HepG2 (cell line): Measurements from ENCODE around the gene PLPP3. TPM values are rescaled to one million over a fixed set of nuclear protein-coding genes. Genes with fewer than 3 reads are reported as not detected.
A peak's percentile ranks its signal among the peaks of the same experiment; 100 is the strongest.

Source experiments
- CAMTA2 ChIP-seq: sonication (generic); formaldehyde crosslinking; IDR thresholded peaks from 2 replicates; pipeline ENCODE4 v1.4.0; 2020; ENCODE audit warnings: mild to moderate bottlenecking, missing genetic modification reagents, borderline replicate concordance
- DPF2 ChIP-seq: sonication (generic); formaldehyde crosslinking; IDR thresholded peaks from 2 replicates; pipeline ENCODE4 v1.4.0; 2020; ENCODE audit warnings: mild to moderate bottlenecking, low read depth, missing genetic modification reagents, borderline replicate concordance
- ELF4 ChIP-seq: sonication (generic); formaldehyde crosslinking; IDR thresholded peaks from 2 replicates; pipeline ENCODE4 v1.5.0; 2020; ENCODE audit warnings: missing genetic modification reagents, mild to moderate bottlenecking, moderate library complexity, borderline replicate concordance
- KDM5A ChIP-seq: fragments of 200-600 bp; sonication (generic); IDR thresholded peaks from 2 replicates; pipeline ENCODE4 v1.7.0; 2018; ENCODE audit warnings: antibody characterized with exemption, mild to moderate bottlenecking, low read length, borderline replicate concordance
- MAF1 ChIP-seq: sonication (generic); formaldehyde crosslinking; IDR thresholded peaks from 2 replicates; pipeline ENCODE4 v1.5.0; 2020; ENCODE audit warnings: missing genetic modification reagents, borderline replicate concordance
- PATZ1 ChIP-seq: sonication (generic); formaldehyde crosslinking; IDR thresholded peaks from 2 replicates; pipeline ENCODE4 v1.4.0; 2020; ENCODE audit warnings: missing genetic modification reagents
- REST ChIP-seq, 2 experiments: IDR thresholded peaks; 2 replicates each; pipeline ENCODE4 v1.6.1; 2011 to 2012; ENCODE audit warnings: low read length in 2 of 2, borderline replicate concordance in 1 of 2, low read depth in 1 of 2, mild to moderate bottlenecking in 1 of 2, moderate library complexity in 1 of 2
- SIN3B ChIP-seq: fragments of 150-350 bp; IDR thresholded peaks from 2 replicates; pipeline ENCODE4 v1.6.1; 2014; ENCODE audit warnings: low read length
- SMAD3 ChIP-seq: sonication (generic); formaldehyde crosslinking; IDR thresholded peaks from 2 replicates; pipeline ENCODE4 v1.4.0; 2020; ENCODE audit warnings: missing genetic modification reagents
- SP140L ChIP-seq: sonication (generic); formaldehyde crosslinking; IDR thresholded peaks from 2 replicates; pipeline ENCODE4 v1.4.0; 2020; ENCODE audit warnings: missing genetic modification reagents, borderline replicate concordance
- SPEN ChIP-seq: sonication (generic); formaldehyde crosslinking; IDR thresholded peaks from 2 replicates; pipeline ENCODE4 v1.5.1; 2020; ENCODE audit warnings: low read depth, mild to moderate bottlenecking, missing genetic modification reagents
- SYNCRIP ChIP-seq: fragments of 200-400 bp; formaldehyde crosslinking; IDR thresholded peaks from 2 replicates; pipeline ENCODE4 v1.6.1; 2018; ENCODE audit warnings: mild to moderate bottlenecking, low read depth, low read length; ENCODE audit not compliant: insufficient read depth
- TBL1XR1 ChIP-seq: fragments of 150-350 bp; IDR thresholded peaks from 2 replicates; pipeline ENCODE4 v1.6.1; 2014; ENCODE audit warnings: borderline replicate concordance, low read length; ENCODE audit not compliant: partially characterized antibody
- ZNF12 ChIP-seq: sonication (generic); formaldehyde crosslinking; IDR thresholded peaks from 2 replicates; pipeline ENCODE4 v1.5.0; 2020; ENCODE audit warnings: missing genetic modification reagents
- ZNF468 ChIP-seq: sonication (generic); formaldehyde crosslinking; IDR thresholded peaks from 2 replicates; pipeline ENCODE4 v1.8.0; 2022; ENCODE audit warnings: mild to moderate bottlenecking, moderate library complexity, missing genetic modification reagents
- ZNF703 ChIP-seq: sonication (generic); formaldehyde crosslinking; IDR thresholded peaks from 2 replicates; pipeline ENCODE4 v1.5.1; 2020; ENCODE audit warnings: missing genetic modification reagents, mild to moderate bottlenecking, moderate library complexity, borderline replicate concordance
- ZNF775 ChIP-seq: sonication (generic); formaldehyde crosslinking; IDR thresholded peaks from 2 replicates; pipeline ENCODE4 v1.4.0; 2020; ENCODE audit warnings: missing genetic modification reagents, mild to moderate bottlenecking, moderate library complexity, borderline replicate concordance
- ZNF883 ChIP-seq: sonication (generic); formaldehyde crosslinking; IDR thresholded peaks from 2 replicates; pipeline ENCODE4 v1.5.1; 2020; ENCODE audit warnings: mild to moderate bottlenecking, missing genetic modification reagents; ENCODE audit errors: not compliant biosample characterization
- polyA plus RNA-seq, 8 experiments: library from polyadenylated mRNA; depleted of rRNA in 3 of 8; stranded (reverse) in 7 of 8; unstranded in 1 of 8; fragments of >200 nt; fragmentation: Illumina TruSeq in 4 of 8; extraction: Trizol in 4 of 8; gene quantifications; 2 replicates each; pipeline versions ENCODE4 v1.2.1 to v1.2.3, GENCODE V29; 2011 to 2016; ENCODE audit warnings: low read depth in 4 of 8, missing spikeins in 1 of 8, mixed read lengths in 1 of 8; ENCODE audit not compliant: insufficient read depth in 1 of 8
- total RNA-seq, 5 experiments: library from RNA; depleted of rRNA; stranded (reverse); fragments of >200 nt; fragmentation: Illumina TruSeq; extraction: Trizol; gene quantifications; 2 replicates each; pipeline ENCODE4 v1.2.3, GENCODE V29; 2016; ENCODE audit warnings: low read depth in 1 of 5

Gene PLPP3
- total and polyA plus RNA-seq, 2 of the 13 experiments (the other 11 are each of a cell fraction or from before 2014, with no cell fraction given) = 49.7 to 65.8 TPM

GRCh38 chr1:56578963-56579875, at the start of gene PLPP3 (continued):
- TF ChIP-seq REST (IDR thresholded peaks at IDR 0.05; ENCODE audit: borderline replicate concordance in 1 of 2, low read depth in 1 of 2, low read length in 2 of 2) (peak in 1 of 2 experiments; percentile 70; a peak in 1 of 4 replicates), CAMTA2 (CRISPR knock-in tag) (no peak), ZNF12 (CRISPR knock-in tag) (no peak), ELF4 (CRISPR knock-in tag) (no peak), KDM5A (peak; percentile 49; the same call in 1 of the 2 replicates), ZNF703 (no peak), TBL1XR1 (no peak), ZNF468 (CRISPR knock-in tag) (no peak), SYNCRIP (no peak), SPEN (CRISPR knock-in tag) (peak; percentile 57; the same call in 1 of the 2 replicates), DPF2 (CRISPR knock-in tag) (no peak), SIN3B (no peak), ZNF883 (CRISPR knock-in tag) (peak; percentile 59), SMAD3 (CRISPR knock-in tag) (no peak), SP140L (CRISPR knock-in tag) (no peak), ZNF775 (CRISPR knock-in tag) (no peak), MAF1 (CRISPR knock-in tag) (no peak), PATZ1 (CRISPR knock-in tag) (peak; percentile 42; the same call in 1 of the 2 replicates)
